ENCODE results near the gene KCNQ5. TPM values are rescaled to one million over a fixed set of nuclear protein-coding genes. Genes with fewer than 3 reads are reported as not detected.

Gene KCNQ5
- total RNA-seq, 2 donors from 2014 or later, result 0.67 TPM; not detected in 1

- Histone ChIP-seq H3K27me3 (peaks cover 6 to 11% of the 10 kb centered on the region in 2 donors), H3K4me3 (peak overlapping the region; percentile 32 to 51), H3K36me3 (no peaks in the 10 kb centered on the region), H3K27ac (no peak overlapping the region), H3K9me3 (no peaks in the 10 kb centered on the region), H3K4me1 (peaks cover 0 to 38% of the 10 kb centered on the region in 2 donors)
- TF ChIP-seq CTCF (IDR thresholded peaks at IDR 0.05), result peak in 1 of 2 donors; percentile 25
- no peak for DNase-seq (ENCODE audit: low spot score)
These were observed 453 bp downstream of the KCNQ5 start for GRCh38 chr6:72622094-72622940.

- Histone ChIP-seq H3K36me3 (no peaks in the 10 kb centered on the region), H3K27me3 (peaks cover 6 to 11% of the 10 kb centered on the region in 2 donors), H3K27ac (no peak overlapping the region), H3K9me3 (no peaks in the 10 kb centered on the region), H3K4me1 (peaks cover 0 to 38% of the 10 kb centered on the region in 2 donors), H3K4me3 (no peak overlapping the region)
- DNase-seq (ENCODE audit: low spot score), result no peak
- no peak for TF ChIP-seq CTCF (IDR thresholded peaks at IDR 0.05)
These were observed 1.9 kb downstream of the KCNQ5 start for GRCh38 chr6:72623808-72624207.

GRCh38 chr6:72624557-72625160 is 2.8 kb downstream of the KCNQ5 start:
- TF ChIP-seq CTCF (IDR thresholded peaks at IDR 0.05), result peak in 1 of 2 donors; percentile 63
- Histone ChIP-seq H3K27me3 (peaks cover 6 to 11% of the 10 kb centered on the region in 2 donors), H3K4me3 (no peak overlapping the region), H3K27ac (no peak overlapping the region), H3K4me1 (peaks cover 0 to 36% of the 10 kb centered on the region in 2 donors), H3K9me3 (no peaks in the 10 kb centered on the region), H3K36me3 (no peaks in the 10 kb centered on the region)
- no peak for DNase-seq (ENCODE audit: low spot score)

GRCh38 chr6:72626126-72626525 is 4.3 kb downstream of the KCNQ5 start:
- DNase-seq (ENCODE audit: low spot score), result no peak
- Histone ChIP-seq H3K27me3 (peaks cover 6 to 11% of the 10 kb centered on the region in 2 donors), H3K9me3 (no peaks in the 10 kb centered on the region), H3K4me1 (peaks cover 0 to 21% of the 10 kb centered on the region in 2 donors), H3K36me3 (no peaks in the 10 kb centered on the region), H3K4me3 (no peak overlapping the region), H3K27ac (no peak overlapping the region)
- TF ChIP-seq CTCF (IDR thresholded peaks at IDR 0.05), result no peak

GRCh38 chr6:72627539-72627938 is 5.7 kb downstream of the KCNQ5 start:
- Histone ChIP-seq H3K27me3 (peaks cover 4 to 7% of the 10 kb centered on the region in 2 donors), H3K4me1 (peaks cover 0 to 7% of the 10 kb centered on the region in 2 donors), H3K9me3 (no peaks in the 10 kb centered on the region), H3K36me3 (no peaks in the 10 kb centered on the region), H3K27ac (no peak overlapping the region), H3K4me3 (no peak overlapping the region)
- TF ChIP-seq CTCF (IDR thresholded peaks at IDR 0.05), result no peak
- no peak for DNase-seq (ENCODE audit: low spot score)
